IMR-90 (cell line): ENCODE results near the gene MBD2. TPM values are rescaled to one million over a fixed set of nuclear protein-coding genes. Genes with fewer than 3 reads are reported as not detected.

ENCODE experiments used
- ATAC-seq: fragments of 200-7000 bp; cut with Tn5 transposase; 2 replicates; pipeline ENCODE4 v1.9.1; 2020; ENCODE audit warnings: low read depth, mild to moderate bottlenecking, moderate library complexity
- BruUV-seq: library from RNA; stranded (reverse); fragments of 400-500 nt; replicated peaks from 2 replicates; lab custom pipeline; 2021; lab: Mats Ljungman, UMichigan
- CTCF ChIA-PET: fragments of 300-600 bp; formaldehyde crosslinking; extraction: SDS; loops from one replicate; lab custom pipeline; 2021; ENCODE audit warnings: antibody characterized with exemption; lab: Yijun Ruan, JAX
- POLR2A ChIA-PET: fragments of 300-600 bp; sonication (Branson Sonifier 250); formaldehyde crosslinking; loops from one replicate; lab custom pipeline; 2022; ENCODE audit warnings: antibody characterized with exemption; ENCODE audit not compliant: unreplicated experiment; lab: Charles Lee
- DNase-seq: peaks from one replicate; pipeline ENCODE4 v3.0.0; 2013
- H2AFZ ChIP-seq: replicated peaks from 2 replicates; pipeline ENCODE3; 2013; ENCODE audit warnings: low read length, mild to moderate bottlenecking; ENCODE audit not compliant: poor library complexity
- H2AK5ac ChIP-seq: 2 replicates; pipeline ENCODE4 v1.6.1; 2013; ENCODE audit warnings: low read depth, low read length, inconsistent platforms
- H2AK9ac ChIP-seq: replicated peaks from 2 replicates; pipeline ENCODE3; 2013; ENCODE audit warnings: mild to moderate bottlenecking, low read depth, low read length, moderate library complexity; ENCODE audit not compliant: poor library complexity
- H2BK120ac ChIP-seq: 2 replicates; pipeline ENCODE4 v1.6.1; 2013; ENCODE audit warnings: low read depth, low read length, inconsistent platforms
- H2BK15ac ChIP-seq: 3 replicates; pipeline ENCODE4 v1.6.1; 2013; ENCODE audit warnings: low read depth, low read length, inconsistent platforms
- H2BK20ac ChIP-seq: 2 replicates; pipeline ENCODE4 v1.6.1; 2013; ENCODE audit warnings: low read depth, mild to moderate bottlenecking, inconsistent platforms, low read length, moderate library complexity
- H2BK5ac ChIP-seq: 2 replicates; pipeline ENCODE4 v1.6.1; 2013; ENCODE audit warnings: mild to moderate bottlenecking, low read depth, low read length, inconsistent platforms; ENCODE audit not compliant: poor library complexity, severe bottlenecking
- H3K14ac ChIP-seq: replicated peaks from 2 replicates; pipeline ENCODE4 v1.6.1; 2013; ENCODE audit warnings: low read depth, low read length, inconsistent platforms
- H3K18ac ChIP-seq: 2 replicates; pipeline ENCODE4 v1.6.1; 2013; ENCODE audit warnings: low read depth, low read length, control low read depth
- H3K23ac ChIP-seq: 2 replicates; pipeline ENCODE4 v1.6.1; 2013; ENCODE audit warnings: low read depth, low read length, inconsistent platforms
- H3K27ac ChIP-seq: 2 replicates; pipeline ENCODE4 v1.5.1; 2013; ENCODE audit warnings: mild to moderate bottlenecking, control low read depth, low read length; ENCODE audit not compliant: insufficient read depth
- H3K27me3 ChIP-seq: 2 replicates; pipeline ENCODE4 v1.6.1; 2013; ENCODE audit warnings: low read length; ENCODE audit not compliant: control insufficient read depth, insufficient read depth
- H3K36me3 ChIP-seq: 2 replicates; pipeline ENCODE4 v1.6.1; 2013; ENCODE audit warnings: low read length, mixed read lengths; ENCODE audit not compliant: control insufficient read depth, insufficient read depth
- H3K4ac ChIP-seq: 2 replicates; pipeline ENCODE4 v1.6.1; 2013; ENCODE audit warnings: low read depth, low read length, inconsistent platforms
- H3K4me1 ChIP-seq: 2 replicates; pipeline ENCODE4 v1.6.1; 2013; ENCODE audit warnings: low read length, mixed read lengths; ENCODE audit not compliant: control insufficient read depth, insufficient read depth
- H3K4me2 ChIP-seq: 2 replicates; pipeline ENCODE4 v1.6.1; 2013; ENCODE audit warnings: low read depth, mild to moderate bottlenecking, control low read depth, low read length, moderate library complexity
- H3K4me3 ChIP-seq: 2 replicates; pipeline ENCODE4 v1.5.1; 2013; ENCODE audit warnings: low read depth, mild to moderate bottlenecking, control low read depth, low read length, moderate library complexity; ENCODE audit not compliant: insufficient read depth
- H3K56ac ChIP-seq: 2 replicates; pipeline ENCODE4 v1.6.1; 2013; ENCODE audit warnings: low read length, inconsistent platforms; ENCODE audit not compliant: insufficient read depth; ENCODE audit errors: extremely low read depth
- H3K79me1 ChIP-seq, 2 experiments: 2 replicates each; pipeline ENCODE4 v1.6.1; 2013; ENCODE audit warnings: low read length in 2 of 2, inconsistent platforms in 1 of 2, low read depth in 1 of 2
- H3K9ac ChIP-seq: 2 replicates; pipeline ENCODE4 v1.6.1; 2013; ENCODE audit warnings: low read depth, low read length, control low read depth
- H3K9me1 ChIP-seq: 2 replicates; pipeline ENCODE4 v1.6.1; 2013; ENCODE audit warnings: low read length, inconsistent platforms; ENCODE audit not compliant: insufficient read depth
- H3K9me3 ChIP-seq: 2 replicates; pipeline ENCODE4 v1.6.1; 2013; ENCODE audit warnings: low read length; ENCODE audit not compliant: control insufficient read depth, insufficient read depth
- H4K20me1 ChIP-seq: 2 replicates; pipeline ENCODE4 v1.6.1; 2013; ENCODE audit warnings: low read length, inconsistent platforms; ENCODE audit not compliant: insufficient read depth
- H4K5ac ChIP-seq: 2 replicates; pipeline ENCODE4 v1.6.1; 2013; ENCODE audit warnings: mild to moderate bottlenecking, low read depth, low read length, control low read depth
- H4K8ac ChIP-seq, 2 experiments: 2 replicates each; pipeline ENCODE4 v1.6.1; 2013; ENCODE audit warnings: low read depth in 2 of 2, low read length in 2 of 2, control low read depth in 1 of 2, inconsistent platforms in 1 of 2
- H4K91ac ChIP-seq: 2 replicates; pipeline ENCODE4 v1.6.1; 2013; ENCODE audit warnings: low read depth, low read length, inconsistent platforms; ENCODE audit not compliant: insufficient read depth
- FOS ChIP-seq: fragments of 150-350 bp; IDR thresholded peaks from 2 replicates; pipeline ENCODE4 v1.6.1; 2016; ENCODE audit warnings: low read depth, low read length
- MAFK ChIP-seq: IDR thresholded peaks from 2 replicates; pipeline ENCODE4 v1.6.1; 2012; ENCODE audit warnings: low read depth, low read length, improper control_type of control experiment
- MXI1 ChIP-seq: IDR thresholded peaks from 2 replicates; pipeline ENCODE4 v1.6.1; 2012; ENCODE audit warnings: low read depth, mild to moderate bottlenecking, low read length, moderate library complexity, borderline replicate concordance
- NFE2L2 ChIP-seq: fragments of 150-350 bp; IDR thresholded peaks from 2 replicates; pipeline ENCODE4 v1.6.1; 2016; ENCODE audit warnings: low read depth, mild to moderate bottlenecking, low read length
- POLR2A ChIP-seq: IDR thresholded peaks from 2 replicates; pipeline ENCODE4 v1.6.1; 2012; ENCODE audit warnings: mild to moderate bottlenecking, low read depth, low read length
- RFX5 ChIP-seq: IDR thresholded peaks from 2 replicates; pipeline ENCODE4 v1.8.0; 2012; ENCODE audit warnings: low read depth, mild to moderate bottlenecking, low read length, moderate library complexity
- SMC3 ChIP-seq: fragments of 150-350 bp; IDR thresholded peaks from 2 replicates; pipeline ENCODE4 v1.6.1; 2016; ENCODE audit warnings: low read depth, mild to moderate bottlenecking, antibody characterized with exemption, low read length, moderate library complexity
- WGBS, 2 experiments: methylation state at CpG; one replicate each; pipeline versions ENCODE4 v1.1.5 to v1.1.7; 2013; ENCODE audit warnings: missing lambda C conversion rate in 2 of 2; ENCODE audit not compliant: insufficient read length in 1 of 2; ENCODE audit errors: extremely low coverage in 2 of 2; 5-methylcytosine and 5-hydroxymethylcytosine counted together
- dilution Hi-C: fragments of 300-500 bp; cut with HindIII; formaldehyde crosslinking; loops from one replicate; pipeline ENCODE4 v1.14.3; 2018; ENCODE audit warnings: low sequenced_read_pairs; ENCODE audit not compliant: unreplicated experiment
- in situ Hi-C: fragments of 300-500 bp; cut with MboI; formaldehyde crosslinking; loops from 3 replicates; pipeline ENCODE4 v1.14.3; 2019; ENCODE audit warnings: low sequenced_read_pairs, inconsistent platforms, mixed read lengths
- intact Hi-C: fragments of 100-400 bp; cut with micrococcal nuclease; formaldehyde crosslinking; loops from 2 replicates; pipeline ENCODE4 v1.10.0; 2022
- polyA plus RNA-seq, 3 experiments: library from polyadenylated mRNA; depleted of rRNA; stranded (reverse); fragments of >200 nt; gene quantifications; 2 replicates each; pipeline ENCODE4 v1.2.3, GENCODE V29; 2012; ENCODE audit warnings: low replicate concordance in 1 of 3
- total RNA-seq: library from RNA; depleted of rRNA; stranded (reverse); fragments of >200 nt; gene quantifications from 2 replicates; pipeline ENCODE4 v1.2.3, GENCODE V29; 2012
- TF ChIP-seq, protein P1 (sequence below): fragments of 150-350 bp; IDR thresholded peaks from 2 replicates; pipeline ENCODE4 v1.6.1; 2017; ENCODE audit warnings: mild to moderate bottlenecking, antibody characterized with exemption, low read length, low read depth
- TF ChIP-seq, protein P2 (sequence below): fragments of 150-350 bp; IDR thresholded peaks from 2 replicates; pipeline ENCODE4 v1.6.1; 2016; ENCODE audit warnings: low read depth, mild to moderate bottlenecking, low read length, moderate library complexity, borderline replicate concordance

The MBD2 gene
- total and polyA plus RNA-seq, 2 of the 4 experiments (the other 2 are of a cell fraction): 9.7 to 29.5 TPM

DNA sequence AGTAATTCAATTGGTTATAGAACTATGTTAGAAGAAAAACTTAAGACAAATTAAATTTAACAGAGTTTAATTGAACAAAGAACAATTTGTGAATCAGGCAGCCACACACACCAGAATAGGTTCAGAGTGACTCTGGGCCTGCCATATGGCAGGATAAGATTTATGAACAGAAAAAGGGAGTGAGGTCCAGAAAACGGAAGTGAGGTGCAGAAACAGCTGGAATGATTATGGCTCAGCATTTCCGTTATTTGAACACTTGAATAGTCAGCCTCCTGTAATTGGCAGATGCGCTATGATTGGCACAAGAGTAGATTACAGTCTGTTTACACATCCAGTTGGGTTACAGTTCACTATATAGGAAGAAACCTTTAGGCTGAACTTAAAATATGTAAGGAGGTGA lies 99.0 kb downstream of the MBD2 start:
- Histone ChIP-seq H2AFZ (no peak overlapping the region), H3K4me2 (no peak overlapping the region), H4K5ac (no peak overlapping the region), H3K36me3 (no peaks in the 10 kb centered on the region), H2BK20ac (no peak overlapping the region), H3K79me1 (no peaks in the 10 kb centered on the region), H2BK15ac (no peak overlapping the region), H3K18ac (no peak overlapping the region), H2BK120ac (no peak overlapping the region), H3K27ac (no peak overlapping the region), H3K9me1 (no peaks in the 10 kb centered on the region), H3K4me1 (no peaks in the 10 kb centered on the region), H4K8ac (no peak overlapping the region), H2BK5ac (no peak overlapping the region), H3K9ac (no peak overlapping the region), H3K4ac (no peak overlapping the region), H3K4me3 (no peak overlapping the region), H4K91ac (no peak overlapping the region), H3K56ac (no peak overlapping the region), H3K9me3 (no peaks in the 10 kb centered on the region), H2AK5ac (no peak overlapping the region), H3K14ac (no peak overlapping the region), H3K23ac (no peak overlapping the region), H2AK9ac (no peak overlapping the region), H3K27me3 (no peaks in the 10 kb centered on the region), H4K20me1 (no peaks in the 10 kb centered on the region)
- WGBS, 2 experiments: no CpG with 5 or more reads among the region's 3 CpGs
- ATAC-seq (no peak), DNase-seq (no peak)
- intact Hi-C loops: no loop called here
- ChIA-PET POLR2A (no interaction called here), CTCF (no interaction called here)
- no peak for TF ChIP-seq MXI1
- no peak for TF ChIP-seq NFE2L2
- TF ChIP-seq MAFK: no peak
- no peak for TF ChIP-seq SMC3
- TF ChIP-seq, protein P1, sequence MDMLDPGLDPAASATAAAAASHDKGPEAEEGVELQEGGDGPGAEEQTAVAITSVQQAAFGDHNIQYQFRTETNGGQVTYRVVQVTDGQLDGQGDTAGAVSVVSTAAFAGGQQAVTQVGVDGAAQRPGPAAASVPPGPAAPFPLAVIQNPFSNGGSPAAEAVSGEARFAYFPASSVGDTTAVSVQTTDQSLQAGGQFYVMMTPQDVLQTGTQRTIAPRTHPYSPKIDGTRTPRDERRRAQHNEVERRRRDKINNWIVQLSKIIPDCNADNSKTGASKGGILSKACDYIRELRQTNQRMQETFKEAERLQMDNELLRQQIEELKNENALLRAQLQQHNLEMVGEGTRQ: no peak
- TF ChIP-seq, protein P2, sequence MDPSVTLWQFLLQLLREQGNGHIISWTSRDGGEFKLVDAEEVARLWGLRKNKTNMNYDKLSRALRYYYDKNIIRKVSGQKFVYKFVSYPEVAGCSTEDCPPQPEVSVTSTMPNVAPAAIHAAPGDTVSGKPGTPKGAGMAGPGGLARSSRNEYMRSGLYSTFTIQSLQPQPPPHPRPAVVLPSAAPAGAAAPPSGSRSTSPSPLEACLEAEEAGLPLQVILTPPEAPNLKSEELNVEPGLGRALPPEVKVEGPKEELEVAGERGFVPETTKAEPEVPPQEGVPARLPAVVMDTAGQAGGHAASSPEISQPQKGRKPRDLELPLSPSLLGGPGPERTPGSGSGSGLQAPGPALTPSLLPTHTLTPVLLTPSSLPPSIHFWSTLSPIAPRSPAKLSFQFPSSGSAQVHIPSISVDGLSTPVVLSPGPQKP: no peak
- no peak for TF ChIP-seq FOS
- no peak for TF ChIP-seq RFX5
- TF ChIP-seq POLR2A: no peak
- BruUV-seq: no TSS peak
- dilution Hi-C loops: no loop called here
- in situ Hi-C loops: loop anchor here (5.0 kb wide), 1 partner anchor 558 kb away; no protein-coding TSS in a partner anchor
